Endothelial cell of umbilical vein (primary cell): ENCODE data around the gene TMEM59L. TPM values are rescaled to one million over a fixed set of nuclear protein-coding genes. Genes with fewer than 3 reads are reported as not detected.

Experiments
- BruUV-seq: library from RNA; stranded (reverse); fragments of 400-500 nt; replicated peaks from 2 replicates; lab custom pipeline; 2021; lab: Mats Ljungman, UMichigan
- CTCF ChIA-PET: fragments of 300-600, 350-600 bp; sonication (Branson Sonifier 250); formaldehyde crosslinking; loops from one replicate; lab custom pipeline; 2021; ENCODE audit warnings: antibody characterized with exemption, inconsistent platforms; lab: Charles Lee
- POLR2A ChIA-PET: fragments of 300-600, 350-600 bp; sonication (Branson Sonifier 250); formaldehyde crosslinking; loops from one replicate; lab custom pipeline; 2021; ENCODE audit warnings: antibody characterized with exemption, inconsistent platforms; lab: Charles Lee
- DNase-seq: peaks from one replicate; pipeline ENCODE4 v3.0.0-alpha.2; 2011; ENCODE audit warnings: low read depth, low spot score
- FAIRE-seq: peaks from 2 replicates; lab custom pipeline; 2011; peaks lifted over from hg19 to GRCh38; lab: Jason Lieb, UNC
- H2AFZ ChIP-seq: 2 replicates; pipeline ENCODE4 v1.6.0; 2012; ENCODE audit warnings: low read depth, low read length, control low read depth, inconsistent platforms
- H3K27ac ChIP-seq: 2 replicates; pipeline ENCODE4 v1.5.1; 2011; ENCODE audit warnings: low read depth, mild to moderate bottlenecking, control low read depth, low read length, moderate library complexity; ENCODE audit not compliant: insufficient read depth
- H3K27me3 ChIP-seq, 2 experiments: 2 replicates each; pipeline versions ENCODE4 v1.6.0 to v1.6.1; 2011; ENCODE audit warnings: low read length in 2 of 2, mixed read lengths in 1 of 2; ENCODE audit not compliant: control insufficient read depth in 2 of 2, insufficient read depth in 2 of 2
- H3K36me3 ChIP-seq, 2 experiments: 2 replicates in 1 of 2; 3 replicates in 1 of 2; pipeline ENCODE4 v1.5.1; 2011; ENCODE audit warnings: low read length in 2 of 2, mild to moderate bottlenecking in 1 of 2, moderate library complexity in 1 of 2; ENCODE audit not compliant: control insufficient read depth in 2 of 2, insufficient read depth in 2 of 2; ENCODE audit errors: extremely low read depth in 1 of 2
- H3K4me1 ChIP-seq: 3 replicates; pipeline ENCODE4 v1.5.1; 2011; ENCODE audit warnings: mild to moderate bottlenecking, low read length; ENCODE audit not compliant: control insufficient read depth, insufficient read depth; ENCODE audit errors: extremely low read depth
- H3K4me2 ChIP-seq: 2 replicates; pipeline ENCODE4 v1.6.1; 2011; ENCODE audit warnings: low read length, control low read depth, mixed read lengths; ENCODE audit not compliant: insufficient read depth
- H3K4me3 ChIP-seq, 3 experiments: fragments of 200-600 bp in 1 of 3; sonication (generic), shearing (Covaris generic) in 1 of 3; replicated peaks in 1 of 3; 2 replicates each; pipeline ENCODE4 v1.5.1; 2011 to 2016; ENCODE audit warnings: control low read depth in 3 of 3, low read length in 3 of 3, mild to moderate bottlenecking in 2 of 3, inconsistent platforms in 1 of 3, low read depth in 1 of 3, moderate library complexity in 1 of 3; ENCODE audit not compliant: insufficient read depth in 1 of 3
- H3K79me2 ChIP-seq: 2 replicates; pipeline ENCODE4 v1.6.0; 2012; ENCODE audit warnings: low read length, inconsistent platforms; ENCODE audit not compliant: control insufficient read depth, insufficient read depth
- H3K9ac ChIP-seq: replicated peaks from 2 replicates; pipeline ENCODE3; 2011; ENCODE audit warnings: low read length, control low read depth; ENCODE audit not compliant: insufficient read depth; ENCODE audit errors: extremely low read depth
- H3K9me1 ChIP-seq: replicated peaks from 3 replicates; pipeline ENCODE4 v1.6.0; 2011; ENCODE audit warnings: mild to moderate bottlenecking, low read length; ENCODE audit not compliant: control insufficient read depth, insufficient read depth; ENCODE audit errors: extremely low read depth
- H3K9me3 ChIP-seq: replicated peaks from 2 replicates; pipeline ENCODE4 v1.5.1; 2012; ENCODE audit warnings: low read length, inconsistent platforms; ENCODE audit not compliant: control insufficient read depth, insufficient read depth
- H4K20me1 ChIP-seq: replicated peaks from 2 replicates; pipeline ENCODE3; 2011; ENCODE audit warnings: mild to moderate bottlenecking, low read length; ENCODE audit not compliant: control insufficient read depth, insufficient read depth; ENCODE audit errors: extremely low read depth
- EZH2 ChIP-seq: IDR thresholded peaks from 2 replicates; pipeline ENCODE4 v1.6.1; 2012; ENCODE audit warnings: borderline replicate concordance, low read depth, mild to moderate bottlenecking, moderate library complexity, low read length, inconsistent platforms; ENCODE audit not compliant: severe bottlenecking
- GATA2 ChIP-seq: IDR thresholded peaks from 2 replicates; pipeline ENCODE4 v1.7.0; 2011; ENCODE audit warnings: low read depth, mild to moderate bottlenecking, moderate library complexity, mixed read lengths, low read length; ENCODE audit not compliant: insufficient read length, insufficient read depth
- JUN ChIP-seq: IDR thresholded peaks from 2 replicates; pipeline ENCODE4 v1.6.1; 2011; ENCODE audit warnings: borderline replicate concordance, low read depth; ENCODE audit not compliant: insufficient read length, insufficient read depth
- MAX ChIP-seq: IDR thresholded peaks from 2 replicates; pipeline ENCODE4 v1.6.1; 2011; ENCODE audit not compliant: insufficient read depth, insufficient read length
- POLR2A ChIP-seq: IDR thresholded peaks from 2 replicates; pipeline ENCODE4 v1.6.1; 2012; ENCODE audit warnings: low read depth, mild to moderate bottlenecking, control low read depth, low read length
- POLR2AphosphoS5 ChIP-seq: IDR thresholded peaks from 2 replicates; pipeline ENCODE4 v1.6.1; 2012; ENCODE audit warnings: low read depth, mild to moderate bottlenecking, control low read depth, low read length, moderate library complexity; ENCODE audit not compliant: insufficient read depth
- dilution Hi-C: fragments of 300-500 bp; cut with MboI; formaldehyde crosslinking; loops from one replicate; pipeline ENCODE4 v1.15.0; 2019; ENCODE audit warnings: low sequenced_read_pairs; ENCODE audit not compliant: extremely low pct_ligation_motif_present
- intact Hi-C: fragments of 100-400 bp; cut with micrococcal nuclease; formaldehyde crosslinking; loops from one replicate; pipeline ENCODE4 v1.10.0; 2022
- polyA plus RNA-seq, 4 experiments: library from polyadenylated mRNA; depleted of rRNA in 3 of 4; stranded (reverse) in 3 of 4; unstranded in 1 of 4; fragments of >200 nt; gene quantifications; 2 replicates each; pipeline versions ENCODE4 v1.2.1 to v1.2.3, GENCODE V29; 2011 to 2012; ENCODE audit warnings: missing spikeins in 1 of 4
- total RNA-seq: library from RNA; stranded (reverse); gene quantifications from 2 replicates; pipeline ENCODE4 v1.2.3, GENCODE V29; 2021

The TMEM59L gene
- total and polyA plus RNA-seq, 2 donors (not counting 3 experiments of a cell fraction or from before 2014, with no cell fraction given): 0.43 to 0.97 TPM

GRCh38 chr19:18669524-18669817 lies 56.8 kb downstream of the TMEM59L start:
- CTCF ChIA-PET: no interaction called here
- intact Hi-C loops: no loop called here
- no peaks in the 10 kb centered on the region for H3K9me3 ChIP-seq
- no peak overlapping the region for H3K4me2 ChIP-seq
- H3K9ac ChIP-seq: no peak overlapping the region
- no peaks in the 10 kb centered on the region for H3K9me1 ChIP-seq
- POLR2A ChIA-PET: no interaction called here
- peaks cover 2 to 9% of the 10 kb centered on the region in 2 experiments for H3K36me3 ChIP-seq
- no peak overlapping the region for H2AFZ ChIP-seq
- no TSS peak for BruUV-seq
- H3K27me3 ChIP-seq: no peaks in the 10 kb centered on the region
- no peaks in the 10 kb centered on the region for H3K79me2 ChIP-seq
- no peak overlapping the region for H3K27ac ChIP-seq
- FAIRE-seq (no peak), DNase-seq (no peak)
- dilution Hi-C loops: no loop called here
- peaks cover 3% of the 10 kb centered on the region for H3K4me1 ChIP-seq
- H3K4me3 ChIP-seq: no peak overlapping the region
- TF ChIP-seq JUN: no peak
- H4K20me1 ChIP-seq: no peaks in the 10 kb centered on the region

- ChIA-PET CTCF (no interaction called here), POLR2A (no interaction called here)
- dilution Hi-C loops (no loop called here), intact Hi-C loops (no loop called here)
- H3K79me2 ChIP-seq: no peaks in the 10 kb centered on the region
- TF ChIP-seq JUN (no peak), EZH2 (no peak), POLR2A (no peak), MAX (no peak), POLR2AphosphoS5 (no peak), GATA2 (no peak)
- H2AFZ ChIP-seq: no peak overlapping the region
- H3K27ac ChIP-seq: no peak overlapping the region
- no peaks in the 10 kb centered on the region for H4K20me1 ChIP-seq
- H3K4me1 ChIP-seq: peaks cover 3% of the 10 kb centered on the region
- H3K9me3 ChIP-seq: no peaks in the 10 kb centered on the region
- H3K4me2 ChIP-seq: no peak overlapping the region
- H3K9me1 ChIP-seq: no peaks in the 10 kb centered on the region
- peaks cover 2 to 9% of the 10 kb centered on the region in 2 experiments for H3K36me3 ChIP-seq
- DNase-seq (no peak), FAIRE-seq (no peak)
- no peak overlapping the region for H3K9ac ChIP-seq
- no peaks in the 10 kb centered on the region for H3K27me3 ChIP-seq
- no peak overlapping the region for H3K4me3 ChIP-seq
- no TSS peak for BruUV-seq
Observed at GRCh38 chr19:18669883-18670282, 57.2 kb downstream of the TMEM59L start.
